Endothelial cell of umbilical vein (primary cell): ENCODE measurements around the gene COMP. TPM values are rescaled to one million over a fixed set of nuclear protein-coding genes. Genes with fewer than 3 reads are reported as not detected.

Experiments used
- BruUV-seq: library from RNA; stranded (reverse); fragments of 400-500 nt; replicated peaks from 2 replicates; lab custom pipeline; 2021; lab: Mats Ljungman, UMichigan
- CTCF ChIA-PET: fragments of 300-600, 350-600 bp; sonication (Branson Sonifier 250); formaldehyde crosslinking; loops from one replicate; lab custom pipeline; 2021; ENCODE audit warnings: antibody characterized with exemption, inconsistent platforms; lab: Charles Lee
- POLR2A ChIA-PET: fragments of 300-600, 350-600 bp; sonication (Branson Sonifier 250); formaldehyde crosslinking; loops from one replicate; lab custom pipeline; 2021; ENCODE audit warnings: antibody characterized with exemption, inconsistent platforms; lab: Charles Lee
- DNase-seq: peaks from one replicate; pipeline ENCODE4 v3.0.0-alpha.2; 2011; ENCODE audit warnings: low read depth, low spot score
- FAIRE-seq: peaks from 2 replicates; lab custom pipeline; 2011; peaks lifted over from hg19 to GRCh38; lab: Jason Lieb, UNC
- H2AFZ ChIP-seq: 2 replicates; pipeline ENCODE4 v1.6.0; 2012; ENCODE audit warnings: low read depth, low read length, control low read depth, inconsistent platforms
- H3K27ac ChIP-seq: 2 replicates; pipeline ENCODE4 v1.5.1; 2011; ENCODE audit warnings: low read depth, mild to moderate bottlenecking, control low read depth, low read length, moderate library complexity; ENCODE audit not compliant: insufficient read depth
- H3K27me3 ChIP-seq, 2 experiments: 2 replicates each; pipeline versions ENCODE4 v1.6.0 to v1.6.1; 2011; ENCODE audit warnings: low read length in 2 of 2, mixed read lengths in 1 of 2; ENCODE audit not compliant: control insufficient read depth in 2 of 2, insufficient read depth in 2 of 2
- H3K36me3 ChIP-seq, 2 experiments: 2 replicates in 1 of 2; 3 replicates in 1 of 2; pipeline ENCODE4 v1.5.1; 2011; ENCODE audit warnings: low read length in 2 of 2, mild to moderate bottlenecking in 1 of 2, moderate library complexity in 1 of 2; ENCODE audit not compliant: control insufficient read depth in 2 of 2, insufficient read depth in 2 of 2; ENCODE audit errors: extremely low read depth in 1 of 2
- H3K4me1 ChIP-seq: 3 replicates; pipeline ENCODE4 v1.5.1; 2011; ENCODE audit warnings: mild to moderate bottlenecking, low read length; ENCODE audit not compliant: control insufficient read depth, insufficient read depth; ENCODE audit errors: extremely low read depth
- H3K4me2 ChIP-seq: 2 replicates; pipeline ENCODE4 v1.6.1; 2011; ENCODE audit warnings: low read length, control low read depth, mixed read lengths; ENCODE audit not compliant: insufficient read depth
- H3K4me3 ChIP-seq, 3 experiments: fragments of 200-600 bp in 1 of 3; sonication (generic), shearing (Covaris generic) in 1 of 3; replicated peaks in 1 of 3; 2 replicates each; pipeline ENCODE4 v1.5.1; 2011 to 2016; ENCODE audit warnings: control low read depth in 3 of 3, low read length in 3 of 3, mild to moderate bottlenecking in 2 of 3, inconsistent platforms in 1 of 3, low read depth in 1 of 3, moderate library complexity in 1 of 3; ENCODE audit not compliant: insufficient read depth in 1 of 3
- H3K79me2 ChIP-seq: 2 replicates; pipeline ENCODE4 v1.6.0; 2012; ENCODE audit warnings: low read length, inconsistent platforms; ENCODE audit not compliant: control insufficient read depth, insufficient read depth
- H3K9ac ChIP-seq: replicated peaks from 2 replicates; pipeline ENCODE3; 2011; ENCODE audit warnings: low read length, control low read depth; ENCODE audit not compliant: insufficient read depth; ENCODE audit errors: extremely low read depth
- H3K9me1 ChIP-seq: replicated peaks from 3 replicates; pipeline ENCODE4 v1.6.0; 2011; ENCODE audit warnings: mild to moderate bottlenecking, low read length; ENCODE audit not compliant: control insufficient read depth, insufficient read depth; ENCODE audit errors: extremely low read depth
- H3K9me3 ChIP-seq: replicated peaks from 2 replicates; pipeline ENCODE4 v1.5.1; 2012; ENCODE audit warnings: low read length, inconsistent platforms; ENCODE audit not compliant: control insufficient read depth, insufficient read depth
- H4K20me1 ChIP-seq: replicated peaks from 2 replicates; pipeline ENCODE3; 2011; ENCODE audit warnings: mild to moderate bottlenecking, low read length; ENCODE audit not compliant: control insufficient read depth, insufficient read depth; ENCODE audit errors: extremely low read depth
- EZH2 ChIP-seq: IDR thresholded peaks from 2 replicates; pipeline ENCODE4 v1.6.1; 2012; ENCODE audit warnings: borderline replicate concordance, low read depth, mild to moderate bottlenecking, moderate library complexity, low read length, inconsistent platforms; ENCODE audit not compliant: severe bottlenecking
- FOS ChIP-seq: IDR thresholded peaks from 2 replicates; pipeline ENCODE4 v1.6.1; 2011; ENCODE audit warnings: mild to moderate bottlenecking, low read length, moderate library complexity, borderline replicate concordance; ENCODE audit not compliant: insufficient read depth
- GATA2 ChIP-seq: IDR thresholded peaks from 2 replicates; pipeline ENCODE4 v1.7.0; 2011; ENCODE audit warnings: low read depth, mild to moderate bottlenecking, moderate library complexity, mixed read lengths, low read length; ENCODE audit not compliant: insufficient read length, insufficient read depth
- JUN ChIP-seq: IDR thresholded peaks from 2 replicates; pipeline ENCODE4 v1.6.1; 2011; ENCODE audit warnings: borderline replicate concordance, low read depth; ENCODE audit not compliant: insufficient read length, insufficient read depth
- MYC ChIP-seq: IDR thresholded peaks from one replicate; pipeline ENCODE4 v1.6.1; 2011; ENCODE audit warnings: mild to moderate bottlenecking, low read depth, low read length
- POLR2A ChIP-seq: IDR thresholded peaks from 2 replicates; pipeline ENCODE4 v1.6.1; 2012; ENCODE audit warnings: low read depth, mild to moderate bottlenecking, control low read depth, low read length
- POLR2AphosphoS5 ChIP-seq: IDR thresholded peaks from 2 replicates; pipeline ENCODE4 v1.6.1; 2012; ENCODE audit warnings: low read depth, mild to moderate bottlenecking, control low read depth, low read length, moderate library complexity; ENCODE audit not compliant: insufficient read depth
- dilution Hi-C: fragments of 300-500 bp; cut with MboI; formaldehyde crosslinking; loops from one replicate; pipeline ENCODE4 v1.15.0; 2019; ENCODE audit warnings: low sequenced_read_pairs; ENCODE audit not compliant: extremely low pct_ligation_motif_present
- intact Hi-C: fragments of 100-400 bp; cut with micrococcal nuclease; formaldehyde crosslinking; loops from one replicate; pipeline ENCODE4 v1.10.0; 2022
- polyA plus RNA-seq, 4 experiments: library from polyadenylated mRNA; depleted of rRNA in 3 of 4; stranded (reverse) in 3 of 4; unstranded in 1 of 4; fragments of >200 nt; gene quantifications; 2 replicates each; pipeline versions ENCODE4 v1.2.1 to v1.2.3, GENCODE V29; 2011 to 2012; ENCODE audit warnings: missing spikeins in 1 of 4
- total RNA-seq: library from RNA; stranded (reverse); gene quantifications from 2 replicates; pipeline ENCODE4 v1.2.3, GENCODE V29; 2021
- TF ChIP-seq, protein P1 (sequence below), 2 donors: IDR thresholded peaks; 1 replicate in 1 of 2; 2 replicates in 1 of 2; pipeline ENCODE4 v1.5.1; 2011; ENCODE audit warnings: low read length in 2 of 2, mild to moderate bottlenecking in 2 of 2, moderate library complexity in 2 of 2, control low read depth in 1 of 2, inconsistent platforms in 1 of 2, low read depth in 1 of 2; ENCODE audit not compliant: insufficient read depth in 1 of 2; ENCODE audit errors: extremely low read depth in 1 of 2
- TF ChIP-seq, protein P2 (sequence below): IDR thresholded peaks from 2 replicates; pipeline ENCODE4 v1.6.1; 2011; ENCODE audit not compliant: insufficient read depth, insufficient read length

The COMP gene
- total and polyA plus RNA-seq, 2 donors (not counting 3 experiments of a cell fraction or from before 2014, with no cell fraction given): not detected

DNA sequence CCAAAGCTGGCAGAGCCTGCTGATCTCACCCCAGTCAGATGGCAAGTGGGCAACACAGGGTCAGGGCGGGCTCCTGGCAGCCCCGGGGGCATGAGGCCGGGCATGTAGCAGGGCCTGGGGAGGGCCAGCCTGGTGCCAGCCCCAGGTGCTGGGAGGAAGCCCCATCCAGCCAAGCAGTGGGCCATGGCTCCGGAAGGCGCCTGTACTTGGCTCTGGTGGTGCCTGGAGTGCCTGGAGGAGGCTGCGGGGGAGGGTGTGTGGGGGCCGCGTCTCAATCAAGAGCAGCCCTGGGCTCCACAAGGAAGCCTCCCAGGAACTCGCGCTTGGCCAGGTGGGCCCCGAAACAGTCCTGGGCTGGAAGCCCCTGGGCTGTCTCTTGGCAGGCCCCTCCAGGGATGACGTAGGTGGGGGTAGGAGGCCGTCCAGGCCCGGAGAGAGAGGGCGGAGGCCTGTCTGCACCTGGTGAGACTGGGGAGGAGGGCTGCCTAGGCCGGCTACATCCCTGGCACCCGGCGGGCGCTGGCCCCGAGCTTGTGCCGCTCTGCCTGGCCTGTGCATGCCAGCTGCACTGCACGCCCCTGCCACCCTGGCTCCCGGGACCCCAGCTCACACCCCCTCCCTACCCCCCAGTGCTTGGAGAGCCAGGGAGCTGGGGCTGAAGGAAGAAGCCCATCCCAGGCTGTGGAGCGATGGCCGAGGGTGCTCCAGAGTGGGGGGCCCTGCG is 45.9 kb downstream of the COMP start:
- H4K20me1 ChIP-seq: no peaks in the 10 kb centered on the region
- no peak overlapping the region for H3K4me2 ChIP-seq
- DNase-seq (no peak), FAIRE-seq (no peak)
- no peaks in the 10 kb centered on the region for H3K9me3 ChIP-seq
- CTCF ChIA-PET: no interaction called here
- H3K27me3 ChIP-seq: no peaks in the 10 kb centered on the region
- BruUV-seq: no TSS peak
- H2AFZ ChIP-seq: no peak overlapping the region
- no peak overlapping the region for H3K27ac ChIP-seq
- POLR2A ChIA-PET: no interaction called here
- H3K9me1 ChIP-seq: no peaks in the 10 kb centered on the region
- dilution Hi-C loops: no loop called here
- intact Hi-C loops: no loop called here
- no peak overlapping the region for H3K9ac ChIP-seq
- TF ChIP-seq FOS (no peak), MYC (no peak)
- TF ChIP-seq, protein P1, sequence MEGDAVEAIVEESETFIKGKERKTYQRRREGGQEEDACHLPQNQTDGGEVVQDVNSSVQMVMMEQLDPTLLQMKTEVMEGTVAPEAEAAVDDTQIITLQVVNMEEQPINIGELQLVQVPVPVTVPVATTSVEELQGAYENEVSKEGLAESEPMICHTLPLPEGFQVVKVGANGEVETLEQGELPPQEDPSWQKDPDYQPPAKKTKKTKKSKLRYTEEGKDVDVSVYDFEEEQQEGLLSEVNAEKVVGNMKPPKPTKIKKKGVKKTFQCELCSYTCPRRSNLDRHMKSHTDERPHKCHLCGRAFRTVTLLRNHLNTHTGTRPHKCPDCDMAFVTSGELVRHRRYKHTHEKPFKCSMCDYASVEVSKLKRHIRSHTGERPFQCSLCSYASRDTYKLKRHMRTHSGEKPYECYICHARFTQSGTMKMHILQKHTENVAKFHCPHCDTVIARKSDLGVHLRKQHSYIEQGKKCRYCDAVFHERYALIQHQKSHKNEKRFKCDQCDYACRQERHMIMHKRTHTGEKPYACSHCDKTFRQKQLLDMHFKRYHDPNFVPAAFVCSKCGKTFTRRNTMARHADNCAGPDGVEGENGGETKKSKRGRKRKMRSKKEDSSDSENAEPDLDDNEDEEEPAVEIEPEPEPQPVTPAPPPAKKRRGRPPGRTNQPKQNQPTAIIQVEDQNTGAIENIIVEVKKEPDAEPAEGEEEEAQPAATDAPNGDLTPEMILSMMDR (IDR thresholded peaks at IDR 0.05; ENCODE audit: extremely low read depth in 1 of 2, insufficient read depth in 1 of 2, low read depth in 1 of 2, low read length in 2 of 2): no peak
- H3K4me1 ChIP-seq: no peaks in the 10 kb centered on the region
- no peaks in the 10 kb centered on the region for H3K36me3 ChIP-seq
- H3K4me3 ChIP-seq: no peak overlapping the region
- no peaks in the 10 kb centered on the region for H3K79me2 ChIP-seq

DNA sequence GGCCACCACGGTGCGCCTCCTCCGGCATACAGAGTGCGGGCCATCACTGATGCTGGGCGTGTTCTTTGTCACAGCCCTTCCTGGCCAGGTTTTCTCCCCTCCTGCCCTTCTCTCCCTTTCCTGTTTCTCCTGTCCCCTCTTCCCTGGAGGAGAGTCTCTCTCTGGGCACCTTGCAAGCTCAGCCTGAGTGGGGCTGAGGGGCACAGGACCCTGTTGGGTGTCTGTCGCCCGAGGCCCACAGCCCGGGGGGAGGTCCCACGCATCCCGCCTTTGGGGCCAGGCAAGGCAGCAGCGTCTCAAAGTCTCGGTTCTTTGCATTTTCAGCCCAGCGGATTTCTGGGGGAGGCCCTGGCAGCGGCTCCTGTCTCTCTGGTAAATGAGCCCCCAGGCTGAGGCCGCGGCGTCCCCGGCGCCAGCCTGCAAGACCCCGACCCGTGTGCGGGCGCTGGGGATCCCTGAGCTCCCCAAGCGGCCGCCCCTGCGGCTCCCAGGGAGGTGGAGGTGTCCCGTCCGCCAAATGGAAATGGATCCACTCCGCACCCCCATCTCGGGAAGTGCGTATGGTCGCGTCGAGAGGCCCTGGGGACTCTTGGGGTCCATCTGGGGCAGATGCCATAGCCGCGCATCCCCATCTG is 47.2 kb downstream of the COMP start:
- Histone ChIP-seq H3K4me1 (no peaks in the 10 kb centered on the region), H4K20me1 (no peaks in the 10 kb centered on the region), H3K4me3 (no peak overlapping the region), H3K9me1 (no peaks in the 10 kb centered on the region), H3K27me3 (no peaks in the 10 kb centered on the region), H3K9ac (no peak overlapping the region), H2AFZ (no peak overlapping the region), H3K4me2 (no peak overlapping the region), H3K9me3 (no peaks in the 10 kb centered on the region), H3K36me3 (no peaks in the 10 kb centered on the region), H3K27ac (no peak overlapping the region), H3K79me2 (no peaks in the 10 kb centered on the region)
- TF ChIP-seq MYC (no peak), JUN (no peak), FOS (no peak), POLR2A (no peak), GATA2 (no peak), EZH2 (no peak), POLR2AphosphoS5 (no peak)
- TF ChIP-seq, protein P1 (IDR thresholded peaks at IDR 0.05; ENCODE audit: extremely low read depth in 1 of 2, insufficient read depth in 1 of 2, low read depth in 1 of 2, low read length in 2 of 2): no peak
- TF ChIP-seq, protein P2, sequence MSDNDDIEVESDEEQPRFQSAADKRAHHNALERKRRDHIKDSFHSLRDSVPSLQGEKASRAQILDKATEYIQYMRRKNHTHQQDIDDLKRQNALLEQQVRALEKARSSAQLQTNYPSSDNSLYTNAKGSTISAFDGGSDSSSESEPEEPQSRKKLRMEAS: no peak
- intact Hi-C loops: loop anchor here (1.0 kb wide), 1 partner anchor 38 kb away; no protein-coding TSS in a partner anchor
- dilution Hi-C loops: no loop called here
- ChIA-PET POLR2A (no interaction called here), CTCF (no interaction called here)
- DNase-seq: no peak
- no peak for FAIRE-seq
- no TSS peak for BruUV-seq
